ENCODE measurements around the gene AQR.
"Not testable (repeated sequence)": the region's sequence is repeated elsewhere in the genome, so short reads cannot be mapped to it uniquely, and the experiment has no call there.

Gene AQR

GRCh38 chr15:34828145-34828911 lies 141.2 kb downstream of the AQR start:
- no peak overlapping the region for H3K9ac ChIP-seq
- peaks cover 11% of the 10 kb centered on the region; the same call in 1 of the 2 replicates for H3K4me1 ChIP-seq
- no peaks in the 10 kb centered on the region for H3K9me3 ChIP-seq
- no peaks in the 10 kb centered on the region for H3K27me3 ChIP-seq
- no peak overlapping the region for H3K27ac ChIP-seq
- peak overlapping the region; percentile 31 for H3K4me2 ChIP-seq
- no peak for TF ChIP-seq Cebpa-rat (IDR thresholded peaks at IDR 0.05)
- H4K20me1 ChIP-seq: no peaks in the 10 kb centered on the region
- H3K36me3 ChIP-seq: no peaks in the 10 kb centered on the region
- H3K4me3 ChIP-seq: no peak overlapping the region

DNA sequence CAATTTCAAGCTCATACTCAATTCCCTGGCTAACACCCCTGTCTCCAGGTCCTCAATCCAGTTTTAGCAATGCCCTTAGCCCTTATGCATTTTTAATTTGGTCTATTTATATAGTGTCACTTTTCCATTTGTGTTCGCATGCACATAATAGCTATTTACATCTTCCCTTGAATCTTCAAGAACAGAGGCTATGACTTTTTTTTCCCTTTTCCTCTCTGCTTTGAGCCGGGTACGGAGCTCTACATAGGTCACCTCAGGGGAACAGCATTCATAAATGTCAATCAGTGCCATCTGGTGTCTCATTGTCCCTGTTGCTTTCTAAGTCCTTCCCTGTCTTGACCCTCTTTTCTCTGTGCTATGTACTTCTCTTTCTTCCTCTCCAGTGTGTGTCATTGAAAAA lies 147.7 kb downstream of the AQR start:
- Histone ChIP-seq H3K4me2 (no peak overlapping the region), H3K9me3 (no peaks in the 10 kb centered on the region), H3K27me3 (no peaks in the 10 kb centered on the region), H3K4me1 (no peaks in the 10 kb centered on the region), H3K4me3 (no peak overlapping the region), H3K36me3 (no peaks in the 10 kb centered on the region), H4K20me1 (no peaks in the 10 kb centered on the region), H3K27ac (no peak overlapping the region), H3K9ac (no peak overlapping the region)
- TF ChIP-seq Cebpa-rat (IDR thresholded peaks at IDR 0.05): no peak

DNA sequence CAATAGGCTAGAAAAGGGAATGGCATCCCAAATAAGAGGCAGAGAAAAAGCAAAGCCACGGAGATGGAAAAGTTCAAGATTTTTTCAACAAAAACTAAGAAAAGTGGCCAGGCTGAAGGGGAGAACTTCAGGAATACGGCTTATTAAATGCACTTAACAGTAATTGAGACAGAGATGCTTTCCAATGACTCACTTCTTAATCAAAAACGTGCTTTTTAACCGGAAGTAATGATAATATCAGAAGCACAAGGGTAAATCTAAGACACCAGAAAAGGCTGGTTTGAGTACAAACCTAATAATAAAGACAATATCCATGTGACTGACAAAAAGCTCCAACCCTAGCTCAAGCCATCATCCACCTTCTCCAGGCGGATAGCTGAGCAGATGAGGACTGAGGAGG lies 149.4 kb downstream of the AQR start:
- Histone ChIP-seq H3K4me2 (no peak overlapping the region), H3K9ac (no peak overlapping the region), H3K4me3 (no peak overlapping the region), H3K27ac (no peak overlapping the region), H3K9me3 (no peaks in the 10 kb centered on the region), H3K36me3 (no peaks in the 10 kb centered on the region), H3K4me1 (no peaks in the 10 kb centered on the region), H3K27me3 (no peaks in the 10 kb centered on the region), H4K20me1 (no peaks in the 10 kb centered on the region)
- no peak for TF ChIP-seq Cebpa-rat (IDR thresholded peaks at IDR 0.05)

DNA sequence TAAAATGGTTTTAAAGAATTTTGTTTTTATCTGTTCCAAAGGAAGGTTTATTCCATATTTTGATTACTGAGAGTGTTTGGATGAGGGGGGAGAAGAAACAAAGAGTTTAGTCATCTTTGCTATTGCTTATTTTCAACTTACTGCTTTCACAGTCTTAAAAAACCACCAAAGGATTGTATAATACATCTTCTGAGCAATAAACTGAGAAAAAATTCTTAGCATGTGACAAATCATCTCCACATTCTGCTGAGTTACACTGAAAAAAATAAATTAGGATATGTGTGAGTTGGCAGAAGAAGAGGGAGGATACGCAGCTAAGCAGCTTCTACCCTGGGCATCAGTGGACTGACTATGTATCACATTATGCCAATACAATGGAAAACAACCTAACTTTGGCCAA lies 151.0 kb downstream of the AQR start:
- no peak overlapping the region for H3K4me3 ChIP-seq
- no peak overlapping the region for H3K27ac ChIP-seq
- no peaks in the 10 kb centered on the region for H3K36me3 ChIP-seq
- no peaks in the 10 kb centered on the region for H3K4me1 ChIP-seq
- H3K9me3 ChIP-seq: no peaks in the 10 kb centered on the region
- no peaks in the 10 kb centered on the region for H4K20me1 ChIP-seq
- H3K4me2 ChIP-seq: no peak overlapping the region
- H3K9ac ChIP-seq: no peak overlapping the region
- H3K27me3 ChIP-seq: no peaks in the 10 kb centered on the region
- TF ChIP-seq Cebpa-rat (IDR thresholded peaks at IDR 0.05): no peak

DNA sequence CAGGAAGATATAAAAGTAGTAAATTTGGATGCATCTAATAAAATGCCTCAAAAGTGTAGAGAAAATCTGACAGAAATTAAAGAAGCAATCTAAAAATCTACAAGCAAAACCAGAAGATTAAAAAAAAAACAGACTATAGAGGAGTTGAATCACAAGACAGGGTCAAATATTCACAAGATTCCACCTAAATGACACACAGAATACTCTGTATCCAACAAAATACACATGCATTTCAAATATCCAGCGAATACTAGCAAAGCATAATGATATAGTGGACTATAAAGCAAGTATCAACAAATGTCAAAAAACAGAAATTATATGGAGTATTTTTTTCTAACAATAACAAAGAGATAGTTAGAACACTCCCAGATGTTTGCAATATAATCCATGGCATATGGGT lies 153.7 kb downstream of the AQR start:
- Histone ChIP-seq H4K20me1 (no peaks in the 10 kb centered on the region), H3K4me3 (no peak overlapping the region), H3K4me2 (no peak overlapping the region), H3K9me3 (no peaks in the 10 kb centered on the region), H3K27me3 (no peaks in the 10 kb centered on the region), H3K27ac (no peak overlapping the region), H3K4me1 (no peaks in the 10 kb centered on the region), H3K9ac (no peak overlapping the region), H3K36me3 (no peaks in the 10 kb centered on the region)
- no peak for TF ChIP-seq Cebpa-rat (IDR thresholded peaks at IDR 0.05)

- Histone ChIP-seq H3K4me2 (no peak overlapping the region), H3K9ac (no peak overlapping the region), H3K27ac (no peak overlapping the region), H4K20me1 (no peaks in the 10 kb centered on the region), H3K27me3 (no peaks in the 10 kb centered on the region), H3K4me3 (no peak overlapping the region), H3K9me3 (no peaks in the 10 kb centered on the region), H3K36me3 (no peaks in the 10 kb centered on the region), H3K4me1 (no peaks in the 10 kb centered on the region)
- no peak for TF ChIP-seq Cebpa-rat (IDR thresholded peaks at IDR 0.05)
These were observed 155.9 kb downstream of the AQR start for GRCh38 chr15:34813446-34814190.

- H3K4me2 ChIP-seq, H3K9me3 ChIP-seq, H3K36me3 ChIP-seq, H3K4me1 ChIP-seq, H3K4me3 ChIP-seq, H4K20me1 ChIP-seq, H3K9ac ChIP-seq, H3K27me3 ChIP-seq, H3K27ac ChIP-seq: not testable (repeated sequence)
These were observed 156.6 kb downstream of the AQR start for GRCh38 chr15:34812868-34813365.

- peaks cover 2% of the 10 kb centered on the region for H3K9me3 ChIP-seq
- TF ChIP-seq Cebpa-rat (IDR thresholded peaks at IDR 0.05): no peak
- H3K4me1 ChIP-seq: no peaks in the 10 kb centered on the region
- no peak overlapping the region for H3K9ac ChIP-seq
- H3K36me3 ChIP-seq: no peaks in the 10 kb centered on the region
- H4K20me1 ChIP-seq: no peaks in the 10 kb centered on the region
- H3K4me2 ChIP-seq: no peak overlapping the region
- no peak overlapping the region for H3K4me3 ChIP-seq
- no peak overlapping the region for H3K27ac ChIP-seq
- H3K27me3 ChIP-seq: no peaks in the 10 kb centered on the region
These were observed 157.2 kb downstream of the AQR start for GRCh38 chr15:34812369-34812768.

GRCh38 chr15:34810443-34811129 lies 159.0 kb downstream of the AQR start:
- Histone ChIP-seq H3K9ac (no peak overlapping the region), H3K4me3 (no peak overlapping the region), H3K9me3 (peaks cover 15% of the 10 kb centered on the region), H4K20me1 (no peaks in the 10 kb centered on the region), H3K4me1 (no peaks in the 10 kb centered on the region), H3K27ac (no peak overlapping the region), H3K36me3 (no peaks in the 10 kb centered on the region), H3K4me2 (no peak overlapping the region), H3K27me3 (no peaks in the 10 kb centered on the region)
- TF ChIP-seq Cebpa-rat (IDR thresholded peaks at IDR 0.05): no peak

- Histone ChIP-seq H3K27me3 (no peaks in the 10 kb centered on the region), H3K36me3 (no peaks in the 10 kb centered on the region), H3K9me3 (peaks cover 15% of the 10 kb centered on the region), H3K4me1 (no peaks in the 10 kb centered on the region), H3K4me3 (no peak overlapping the region), H3K27ac (no peak overlapping the region), H3K4me2 (no peak overlapping the region), H4K20me1 (no peaks in the 10 kb centered on the region), H3K9ac (no peak overlapping the region)
- no peak for TF ChIP-seq Cebpa-rat (IDR thresholded peaks at IDR 0.05)
These were observed 160.4 kb downstream of the AQR start for GRCh38 chr15:34809186-34809585.
